Measurements from ENCODE around the gene GNLY.

Gene GNLY

GRCh38 chr2:85734942-85735608, 40.9 kb downstream of the GNLY start:
- H3K27me3 ChIP-seq (ENCODE audit: insufficient read depth, insufficient read length), result no peaks in the 10 kb centered on the region
- no peaks in the 10 kb centered on the region for H3K4me1 ChIP-seq (ENCODE audit: insufficient read depth, insufficient read length)
- H3K4me3 ChIP-seq (ENCODE audit: insufficient read length, low read depth), result no peak overlapping the region
- no peaks in the 10 kb centered on the region for H3K36me3 ChIP-seq (ENCODE audit: insufficient read depth, insufficient read length, low read length)
- H3K9me3 ChIP-seq (ENCODE audit: insufficient read depth, low read length), result no peaks in the 10 kb centered on the region
- no peak overlapping the region for H3K9ac ChIP-seq (ENCODE audit: insufficient read length, low read depth)
- TF ChIP-seq SUZ12 (IDR thresholded peaks at IDR 0.05; ENCODE audit: extremely low read depth, insufficient read depth, insufficient read length), result no peak
- TF ChIP-seq YY1 (IDR thresholded peaks at IDR 0.05; ENCODE audit: insufficient read depth, insufficient read length), result no peak
- no peak for TF ChIP-seq ZNF274 (IDR thresholded peaks at IDR 0.05; ENCODE audit: low read depth, low read length)
- no peak for DNase-seq (ENCODE audit: low read depth, low spot score)

GRCh38 chr2:85735691-85736090, 41.5 kb downstream of the GNLY start:
- Histone ChIP-seq H3K4me1 (ENCODE audit: insufficient read depth, insufficient read length) (no peaks in the 10 kb centered on the region), H3K9me3 (ENCODE audit: insufficient read depth, low read length) (no peaks in the 10 kb centered on the region), H3K36me3 (ENCODE audit: insufficient read depth, insufficient read length, low read length) (no peaks in the 10 kb centered on the region), H3K9ac (ENCODE audit: insufficient read length, low read depth) (no peak overlapping the region), H3K4me3 (ENCODE audit: insufficient read length, low read depth) (no peak overlapping the region), H3K27me3 (ENCODE audit: insufficient read depth, insufficient read length) (no peaks in the 10 kb centered on the region)
- DNase-seq (ENCODE audit: low read depth, low spot score), result no peak
- TF ChIP-seq SUZ12 (IDR thresholded peaks at IDR 0.05; ENCODE audit: extremely low read depth, insufficient read depth, insufficient read length) (no peak), ZNF274 (IDR thresholded peaks at IDR 0.05; ENCODE audit: low read depth, low read length) (no peak), YY1 (IDR thresholded peaks at IDR 0.05; ENCODE audit: insufficient read depth, insufficient read length) (no peak)

GRCh38 chr2:85736456-85737355, 42.5 kb downstream of the GNLY start:
- H3K4me3 ChIP-seq (ENCODE audit: insufficient read length, low read depth), result no peak overlapping the region
- H3K4me1 ChIP-seq (ENCODE audit: insufficient read depth, insufficient read length), result peaks cover 2% of the 10 kb centered on the region
- H3K36me3 ChIP-seq (ENCODE audit: insufficient read depth, insufficient read length, low read length), result no peaks in the 10 kb centered on the region
- H3K27me3 ChIP-seq (ENCODE audit: insufficient read depth, insufficient read length), result peaks cover 4% of the 10 kb centered on the region
- no peaks in the 10 kb centered on the region for H3K9me3 ChIP-seq (ENCODE audit: insufficient read depth, low read length)
- TF ChIP-seq ZNF274 (IDR thresholded peaks at IDR 0.05; ENCODE audit: low read depth, low read length), result no peak
- TF ChIP-seq SUZ12 (IDR thresholded peaks at IDR 0.05; ENCODE audit: extremely low read depth, insufficient read depth, insufficient read length), result no peak
- TF ChIP-seq YY1 (IDR thresholded peaks at IDR 0.05; ENCODE audit: insufficient read depth, insufficient read length), result no peak
- no peak for DNase-seq (ENCODE audit: low read depth, low spot score)
- H3K9ac ChIP-seq (ENCODE audit: insufficient read length, low read depth), result no peak overlapping the region

GRCh38 chr2:85737481-85737880, 43.3 kb downstream of the GNLY start:
- TF ChIP-seq ZNF274 (IDR thresholded peaks at IDR 0.05; ENCODE audit: low read depth, low read length) (no peak), SUZ12 (IDR thresholded peaks at IDR 0.05; ENCODE audit: extremely low read depth, insufficient read depth, insufficient read length) (no peak), YY1 (IDR thresholded peaks at IDR 0.05; ENCODE audit: insufficient read depth, insufficient read length) (no peak)
- Histone ChIP-seq H3K27me3 (ENCODE audit: insufficient read depth, insufficient read length) (peaks cover 4% of the 10 kb centered on the region), H3K9ac (ENCODE audit: insufficient read length, low read depth) (no peak overlapping the region), H3K9me3 (ENCODE audit: insufficient read depth, low read length) (no peaks in the 10 kb centered on the region), H3K4me1 (ENCODE audit: insufficient read depth, insufficient read length) (peaks cover 4% of the 10 kb centered on the region), H3K36me3 (ENCODE audit: insufficient read depth, insufficient read length, low read length) (no peaks in the 10 kb centered on the region), H3K4me3 (ENCODE audit: insufficient read length, low read depth) (no peak overlapping the region)
- DNase-seq (ENCODE audit: low read depth, low spot score), result no peak

- no peak for TF ChIP-seq ZNF274 (IDR thresholded peaks at IDR 0.05; ENCODE audit: low read depth, low read length)
- no peaks in the 10 kb centered on the region for H3K9me3 ChIP-seq (ENCODE audit: insufficient read depth, low read length)
- H3K4me3 ChIP-seq (ENCODE audit: insufficient read length, low read depth), result no peak overlapping the region
- no peaks in the 10 kb centered on the region for H3K36me3 ChIP-seq (ENCODE audit: insufficient read depth, insufficient read length, low read length)
- no peak for DNase-seq (ENCODE audit: low read depth, low spot score)
- peaks cover 4% of the 10 kb centered on the region for H3K27me3 ChIP-seq (ENCODE audit: insufficient read depth, insufficient read length)
- H3K9ac ChIP-seq (ENCODE audit: insufficient read length, low read depth), result no peak overlapping the region
- peaks cover 4% of the 10 kb centered on the region for H3K4me1 ChIP-seq (ENCODE audit: insufficient read depth, insufficient read length)
Observed at GRCh38 chr2:85737961-85738360, 43.8 kb downstream of the GNLY start.

GRCh38 chr2:85740193-85740592, 46.0 kb downstream of the GNLY start:
- peaks cover 4% of the 10 kb centered on the region for H3K4me1 ChIP-seq (ENCODE audit: insufficient read depth, insufficient read length)
- no peaks in the 10 kb centered on the region for H3K9me3 ChIP-seq (ENCODE audit: insufficient read depth, low read length)
- no peaks in the 10 kb centered on the region for H3K36me3 ChIP-seq (ENCODE audit: insufficient read depth, insufficient read length, low read length)
- TF ChIP-seq SUZ12 (IDR thresholded peaks at IDR 0.05; ENCODE audit: extremely low read depth, insufficient read depth, insufficient read length) (no peak), YY1 (IDR thresholded peaks at IDR 0.05; ENCODE audit: insufficient read depth, insufficient read length) (no peak), ZNF274 (IDR thresholded peaks at IDR 0.05; ENCODE audit: low read depth, low read length) (no peak)
- no peak overlapping the region for H3K9ac ChIP-seq (ENCODE audit: insufficient read length, low read depth)
- H3K27me3 ChIP-seq (ENCODE audit: insufficient read depth, insufficient read length), result peaks cover 4% of the 10 kb centered on the region
- no peak for DNase-seq (ENCODE audit: low read depth, low spot score)
- H3K4me3 ChIP-seq (ENCODE audit: insufficient read length, low read depth), result no peak overlapping the region

GRCh38 chr2:85741211-85741832, 47.2 kb downstream of the GNLY start:
- Histone ChIP-seq H3K9me3 (ENCODE audit: insufficient read depth, low read length) (no peaks in the 10 kb centered on the region), H3K27me3 (ENCODE audit: insufficient read depth, insufficient read length) (peaks cover 4% of the 10 kb centered on the region), H3K4me1 (ENCODE audit: insufficient read depth, insufficient read length) (peaks cover 4% of the 10 kb centered on the region), H3K4me3 (ENCODE audit: insufficient read length, low read depth) (no peak overlapping the region), H3K36me3 (ENCODE audit: insufficient read depth, insufficient read length, low read length) (no peaks in the 10 kb centered on the region), H3K9ac (ENCODE audit: insufficient read length, low read depth) (no peak overlapping the region)
- TF ChIP-seq SUZ12 (IDR thresholded peaks at IDR 0.05; ENCODE audit: extremely low read depth, insufficient read depth, insufficient read length), result no peak
- TF ChIP-seq YY1 (IDR thresholded peaks at IDR 0.05; ENCODE audit: insufficient read depth, insufficient read length), result no peak
- TF ChIP-seq ZNF274 (IDR thresholded peaks at IDR 0.05; ENCODE audit: low read depth, low read length), result no peak
- no peak for DNase-seq (ENCODE audit: low read depth, low spot score)

Data from NT2/D1 (cell line).